ENCODE results near the gene CDYL2. TPM values are rescaled to one million over a fixed set of nuclear protein-coding genes. Genes with fewer than 3 reads are reported as not detected.
"Not testable (repeated sequence)": the region's sequence is repeated elsewhere in the genome, so short reads cannot be mapped to it uniquely, and the experiment has no call there.

Gene CDYL2
- polyA plus RNA-seq, 1 donor from 2014 or later = 2.6 TPM

DNA sequence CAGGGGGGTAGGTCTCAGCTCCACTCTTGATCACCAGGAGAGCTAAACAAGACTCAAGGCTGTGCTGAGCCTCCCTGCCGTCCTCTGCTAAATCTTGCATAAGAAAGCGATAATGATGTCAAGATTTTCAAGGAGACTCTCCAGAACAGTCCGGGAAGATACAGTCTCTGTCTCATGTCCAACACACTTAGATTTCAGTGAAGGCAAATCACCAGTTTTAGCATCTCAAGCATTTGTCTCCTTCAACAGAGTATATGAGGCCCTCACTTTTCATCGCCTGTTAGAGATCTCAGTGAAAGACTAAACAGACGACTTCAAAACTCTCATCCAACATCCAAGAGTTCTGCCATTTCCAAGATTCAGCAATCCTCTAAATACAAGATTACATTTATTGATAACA, 13.6 kb downstream of the CDYL2 start:
- Histone ChIP-seq H3K27ac (ENCODE audit: low read length) (no peak overlapping the region), H3K36me3 (ENCODE audit: insufficient read depth, low read length) (no peaks in the 10 kb centered on the region), H3F3A (ENCODE audit: insufficient read depth, low read length, poor library complexity, severe bottlenecking) (no peaks in the 10 kb centered on the region), H3K4me2 (ENCODE audit: low read length) (no peak overlapping the region), H3K9me2 (ENCODE audit: insufficient read depth, low read length) (no peaks in the 10 kb centered on the region), H3K27me3 (ENCODE audit: insufficient read depth, low read depth, low read length) (no peaks in the 10 kb centered on the region), H2AFZ (ENCODE audit: low read depth, low read length) (no peak overlapping the region), H3K9me3 (ENCODE audit: low read length) (no peaks in the 10 kb centered on the region), H3K79me2 (replicated peaks; ENCODE audit: insufficient read depth, low read length) (no peaks in the 10 kb centered on the region), H3K9ac (ENCODE audit: low read length) (no peak overlapping the region), H4K20me1 (ENCODE audit: insufficient read depth) (no peaks in the 10 kb centered on the region), H3K4me3 (ENCODE audit: low read length) (no peak overlapping the region)
- TF ChIP-seq TAF1 (IDR thresholded peaks at IDR 0.05; ENCODE audit: low read depth) (no peak), MXI1 (conservative IDR thresholded peaks at IDR 0.05; ENCODE audit: poor library complexity, severe bottlenecking) (no peak), EZH2 (IDR thresholded peaks at IDR 0.05; ENCODE audit: borderline replicate concordance, insufficient read depth, low read length, poor library complexity, severe bottlenecking) (no peak), POLR2AphosphoS5 (IDR thresholded peaks at IDR 0.05) (no peak), EP300 (conservative IDR thresholded peaks at IDR 0.05; ENCODE audit: poor library complexity, severe bottlenecking) (no peak), SMC3 (conservative IDR thresholded peaks at IDR 0.05; ENCODE audit: poor library complexity) (no peak), RAD21 (conservative IDR thresholded peaks at IDR 0.05) (no peak)
- TF ChIP-seq, protein P1, sequence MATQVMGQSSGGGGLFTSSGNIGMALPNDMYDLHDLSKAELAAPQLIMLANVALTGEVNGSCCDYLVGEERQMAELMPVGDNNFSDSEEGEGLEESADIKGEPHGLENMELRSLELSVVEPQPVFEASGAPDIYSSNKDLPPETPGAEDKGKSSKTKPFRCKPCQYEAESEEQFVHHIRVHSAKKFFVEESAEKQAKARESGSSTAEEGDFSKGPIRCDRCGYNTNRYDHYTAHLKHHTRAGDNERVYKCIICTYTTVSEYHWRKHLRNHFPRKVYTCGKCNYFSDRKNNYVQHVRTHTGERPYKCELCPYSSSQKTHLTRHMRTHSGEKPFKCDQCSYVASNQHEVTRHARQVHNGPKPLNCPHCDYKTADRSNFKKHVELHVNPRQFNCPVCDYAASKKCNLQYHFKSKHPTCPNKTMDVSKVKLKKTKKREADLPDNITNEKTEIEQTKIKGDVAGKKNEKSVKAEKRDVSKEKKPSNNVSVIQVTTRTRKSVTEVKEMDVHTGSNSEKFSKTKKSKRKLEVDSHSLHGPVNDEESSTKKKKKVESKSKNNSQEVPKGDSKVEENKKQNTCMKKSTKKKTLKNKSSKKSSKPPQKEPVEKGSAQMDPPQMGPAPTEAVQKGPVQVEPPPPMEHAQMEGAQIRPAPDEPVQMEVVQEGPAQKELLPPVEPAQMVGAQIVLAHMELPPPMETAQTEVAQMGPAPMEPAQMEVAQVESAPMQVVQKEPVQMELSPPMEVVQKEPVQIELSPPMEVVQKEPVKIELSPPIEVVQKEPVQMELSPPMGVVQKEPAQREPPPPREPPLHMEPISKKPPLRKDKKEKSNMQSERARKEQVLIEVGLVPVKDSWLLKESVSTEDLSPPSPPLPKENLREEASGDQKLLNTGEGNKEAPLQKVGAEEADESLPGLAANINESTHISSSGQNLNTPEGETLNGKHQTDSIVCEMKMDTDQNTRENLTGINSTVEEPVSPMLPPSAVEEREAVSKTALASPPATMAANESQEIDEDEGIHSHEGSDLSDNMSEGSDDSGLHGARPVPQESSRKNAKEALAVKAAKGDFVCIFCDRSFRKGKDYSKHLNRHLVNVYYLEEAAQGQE (IDR thresholded peaks at IDR 0.05; ENCODE audit: borderline replicate concordance) = no peak
- TF ChIP-seq, protein P2, sequence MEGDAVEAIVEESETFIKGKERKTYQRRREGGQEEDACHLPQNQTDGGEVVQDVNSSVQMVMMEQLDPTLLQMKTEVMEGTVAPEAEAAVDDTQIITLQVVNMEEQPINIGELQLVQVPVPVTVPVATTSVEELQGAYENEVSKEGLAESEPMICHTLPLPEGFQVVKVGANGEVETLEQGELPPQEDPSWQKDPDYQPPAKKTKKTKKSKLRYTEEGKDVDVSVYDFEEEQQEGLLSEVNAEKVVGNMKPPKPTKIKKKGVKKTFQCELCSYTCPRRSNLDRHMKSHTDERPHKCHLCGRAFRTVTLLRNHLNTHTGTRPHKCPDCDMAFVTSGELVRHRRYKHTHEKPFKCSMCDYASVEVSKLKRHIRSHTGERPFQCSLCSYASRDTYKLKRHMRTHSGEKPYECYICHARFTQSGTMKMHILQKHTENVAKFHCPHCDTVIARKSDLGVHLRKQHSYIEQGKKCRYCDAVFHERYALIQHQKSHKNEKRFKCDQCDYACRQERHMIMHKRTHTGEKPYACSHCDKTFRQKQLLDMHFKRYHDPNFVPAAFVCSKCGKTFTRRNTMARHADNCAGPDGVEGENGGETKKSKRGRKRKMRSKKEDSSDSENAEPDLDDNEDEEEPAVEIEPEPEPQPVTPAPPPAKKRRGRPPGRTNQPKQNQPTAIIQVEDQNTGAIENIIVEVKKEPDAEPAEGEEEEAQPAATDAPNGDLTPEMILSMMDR (IDR thresholded peaks at IDR 0.05; ENCODE audit: poor library complexity, severe bottlenecking) = no peak

DNA sequence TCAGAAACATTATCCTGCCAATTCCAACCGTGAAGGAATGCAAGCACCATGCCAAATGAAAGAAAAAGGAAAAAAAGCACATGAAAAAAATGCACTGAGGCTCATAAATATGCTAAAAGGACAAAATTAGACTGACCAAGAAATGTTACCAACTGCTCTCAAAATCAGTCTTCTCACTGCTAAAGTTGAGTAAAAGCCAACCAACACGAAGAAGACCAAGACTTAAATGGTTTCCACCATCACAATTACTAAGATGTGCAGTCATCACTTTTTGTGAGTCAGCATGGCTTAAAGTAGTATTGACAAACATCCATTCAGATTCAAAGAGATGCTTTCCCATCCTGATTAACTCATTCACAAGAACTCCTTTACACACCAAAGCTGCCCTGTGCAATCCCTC, 16.4 kb downstream of the CDYL2 start:
- no peak overlapping the region for H3K27ac ChIP-seq (ENCODE audit: low read length)
- no peak overlapping the region for H3K4me3 ChIP-seq (ENCODE audit: low read length)
- TF ChIP-seq EP300 (conservative IDR thresholded peaks at IDR 0.05; ENCODE audit: poor library complexity, severe bottlenecking) (no peak), RAD21 (conservative IDR thresholded peaks at IDR 0.05) (no peak), POLR2AphosphoS5 (IDR thresholded peaks at IDR 0.05) (no peak), EZH2 (IDR thresholded peaks at IDR 0.05; ENCODE audit: borderline replicate concordance, insufficient read depth, low read length, poor library complexity, severe bottlenecking) (no peak), MXI1 (conservative IDR thresholded peaks at IDR 0.05; ENCODE audit: poor library complexity, severe bottlenecking) (no peak), SMC3 (conservative IDR thresholded peaks at IDR 0.05; ENCODE audit: poor library complexity) (no peak), TAF1 (IDR thresholded peaks at IDR 0.05; ENCODE audit: low read depth) (no peak)
- TF ChIP-seq, protein P1 (IDR thresholded peaks at IDR 0.05; ENCODE audit: borderline replicate concordance) = no peak
- TF ChIP-seq, protein P2 (IDR thresholded peaks at IDR 0.05; ENCODE audit: poor library complexity, severe bottlenecking) = no peak
- no peaks in the 10 kb centered on the region for H3K9me3 ChIP-seq (ENCODE audit: low read length)
- H2AFZ ChIP-seq (ENCODE audit: low read depth, low read length) = no peak overlapping the region
- no peak overlapping the region for H3K4me2 ChIP-seq (ENCODE audit: low read length)
- no peaks in the 10 kb centered on the region for H3K79me2 ChIP-seq (replicated peaks; ENCODE audit: insufficient read depth, low read length)
- H3F3A ChIP-seq (ENCODE audit: insufficient read depth, low read length, poor library complexity, severe bottlenecking) = no peaks in the 10 kb centered on the region
- no peaks in the 10 kb centered on the region for H4K20me1 ChIP-seq (ENCODE audit: insufficient read depth)
- H3K27me3 ChIP-seq (ENCODE audit: insufficient read depth, low read depth, low read length) = no peaks in the 10 kb centered on the region
- no peaks in the 10 kb centered on the region for H3K36me3 ChIP-seq (ENCODE audit: insufficient read depth, low read length)
- H3K9me2 ChIP-seq (ENCODE audit: insufficient read depth, low read length) = no peaks in the 10 kb centered on the region
- H3K9ac ChIP-seq (ENCODE audit: low read length) = no peak overlapping the region

DNA sequence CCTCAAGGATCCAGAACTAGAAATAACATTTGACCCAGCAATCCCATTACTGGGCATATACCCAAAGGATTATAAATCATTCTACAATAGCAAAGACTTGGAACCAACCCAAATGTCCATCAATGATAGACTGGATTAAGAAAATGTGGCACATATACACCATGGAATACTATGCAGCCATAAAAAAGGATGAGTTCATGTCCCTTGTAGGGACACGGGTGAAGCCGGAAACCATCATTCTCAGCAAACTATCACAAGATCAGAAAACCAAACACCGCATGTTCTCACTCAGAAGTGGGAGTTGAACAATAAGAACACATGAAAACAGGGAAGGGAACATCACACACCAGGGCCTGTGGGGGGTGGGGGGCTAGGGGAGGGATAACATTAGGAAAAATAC, 17.8 kb downstream of the CDYL2 start:
- H3K9ac ChIP-seq (ENCODE audit: low read length); H3K9me3 ChIP-seq (ENCODE audit: low read length); H2AFZ ChIP-seq (ENCODE audit: low read depth, low read length); H3K4me2 ChIP-seq (ENCODE audit: low read length); H3F3A ChIP-seq (ENCODE audit: insufficient read depth, low read length, poor library complexity, severe bottlenecking); H4K20me1 ChIP-seq (ENCODE audit: insufficient read depth); H3K79me2 ChIP-seq (replicated peaks; ENCODE audit: insufficient read depth, low read length); H3K27ac ChIP-seq (ENCODE audit: low read length); H3K27me3 ChIP-seq (ENCODE audit: insufficient read depth, low read depth, low read length); H3K36me3 ChIP-seq (ENCODE audit: insufficient read depth, low read length); H3K4me3 ChIP-seq (ENCODE audit: low read length); H3K9me2 ChIP-seq (ENCODE audit: insufficient read depth, low read length): not testable (repeated sequence)
